Medulla oblongata (tissue), 1 donor: ENCODE measurements around the gene HIC2.
"Not testable (repeated sequence)": the region's sequence is repeated elsewhere in the genome, so short reads cannot be mapped to it uniquely, and the experiment has no call there.

Source experiments
- DNase-seq: peaks from one replicate; pipeline ENCODE4 v3.0.0-alpha.2; 2015; ENCODE audit errors: extremely low spot score

HIC2 gene

GRCh38 chr22:21493789-21494782, 76.9 kb downstream of the HIC2 start:
- DNase-seq: not testable (repeated sequence)

- not testable (repeated sequence) for DNase-seq
These were observed 80.8 kb downstream of the HIC2 start for GRCh38 chr22:21497984-21498383.

- not testable (repeated sequence) for DNase-seq
These were observed 81.3 kb downstream of the HIC2 start for GRCh38 chr22:21498489-21498888.

GRCh38 chr22:21499623-21500506, 82.7 kb downstream of the HIC2 start:
- DNase-seq: not testable (repeated sequence)
